ENCODE measurements around the gene POLQ.

- no peak for TF ChIP-seq CTCF (IDR thresholded peaks at IDR 0.05)
- TF ChIP-seq POLR2AphosphoS5 (IDR thresholded peaks at IDR 0.05; ENCODE audit: insufficient read depth in 1 of 2, low read depth in 1 of 2) = no peak
- TF ChIP-seq POLR2A (IDR thresholded peaks at IDR 0.05) = no peak
These were observed 127.6 kb downstream of the POLQ start for GRCh38 chr3:121418182-121418581.
